Measurements from ENCODE around the gene MGAM2. TPM values are rescaled to one million over a fixed set of nuclear protein-coding genes. Genes with fewer than 3 reads are reported as not detected.

MGAM2 gene
- total RNA-seq, 1 experiment from 2014 or later: not detected

GRCh38 chr7:142181211-142181610, 69.7 kb downstream of the MGAM2 start:
- ChIA-PET POLR2A (ENCODE audit: unreplicated experiment) (no interaction called here), CTCF (no interaction called here)
- Histone ChIP-seq H3K36me3 (ENCODE audit: low read depth) (no peaks in the 10 kb centered on the region), H3K4me2 (no peak overlapping the region), H3F3A (ENCODE audit: insufficient read depth, low read depth) (no peaks in the 10 kb centered on the region), H3K4me3 (no peak overlapping the region), H3K27ac (no peak overlapping the region), H4K20me1 (ENCODE audit: insufficient read depth) (no peaks in the 10 kb centered on the region; the same call in 1 of the 2 replicates), H3K9me2 (ENCODE audit: insufficient read depth) (no peaks in the 10 kb centered on the region), H3K79me2 (ENCODE audit: low read depth) (no peaks in the 10 kb centered on the region), H3K9me3 (ENCODE audit: insufficient read depth, low read depth) (no peaks in the 10 kb centered on the region), H3K4me1 (replicated peaks; ENCODE audit: insufficient read depth) (no peaks in the 10 kb centered on the region), H3K27me3 (ENCODE audit: insufficient read depth, low read depth) (no peaks in the 10 kb centered on the region), H2AFZ (no peak overlapping the region)
- DNase-seq: no peak
- TF ChIP-seq EZH2 (IDR thresholded peaks at IDR 0.05; ENCODE audit: low read depth) (no peak), CTCF (conservative IDR thresholded peaks at IDR 0.05) (no peak)
- no TSS peak for BruUV-seq (replicated peaks)
- intact Hi-C loops (cut with micrococcal nuclease; ENCODE audit: unreplicated experiment): no loop called here

GRCh38 chr7:142181966-142182365, 70.4 kb downstream of the MGAM2 start:
- TF ChIP-seq EZH2 (IDR thresholded peaks at IDR 0.05; ENCODE audit: low read depth) (no peak), CTCF (conservative IDR thresholded peaks at IDR 0.05) (no peak)
- Histone ChIP-seq H3K27ac (no peak overlapping the region), H3K4me3 (no peak overlapping the region), H4K20me1 (ENCODE audit: insufficient read depth) (no peaks in the 10 kb centered on the region; the same call in 1 of the 2 replicates), H3K4me2 (no peak overlapping the region), H3K79me2 (ENCODE audit: low read depth) (no peaks in the 10 kb centered on the region), H3K9me3 (ENCODE audit: insufficient read depth, low read depth) (no peaks in the 10 kb centered on the region), H3K4me1 (replicated peaks; ENCODE audit: insufficient read depth) (no peaks in the 10 kb centered on the region), H3K36me3 (ENCODE audit: low read depth) (no peaks in the 10 kb centered on the region), H2AFZ (no peak overlapping the region), H3K9me2 (ENCODE audit: insufficient read depth) (no peaks in the 10 kb centered on the region), H3F3A (ENCODE audit: insufficient read depth, low read depth) (no peaks in the 10 kb centered on the region), H3K27me3 (ENCODE audit: insufficient read depth, low read depth) (no peaks in the 10 kb centered on the region)
- no peak for DNase-seq
- ChIA-PET CTCF (no interaction called here), POLR2A (ENCODE audit: unreplicated experiment) (no interaction called here)
- no TSS peak for BruUV-seq (replicated peaks)
- intact Hi-C loops (cut with micrococcal nuclease; ENCODE audit: unreplicated experiment): no loop called here

- no peak overlapping the region for H3K4me2 ChIP-seq
- ChIA-PET CTCF (interaction anchor here (0.5 to 0.7 kb wide), 2 partner anchors 142 to 249 kb away, joined by 6 to 11 read pairs; no protein-coding TSS in a partner anchor), POLR2A (ENCODE audit: unreplicated experiment) (no interaction called here)
Measured at GRCh38 chr7:142185069-142185468, 73.6 kb downstream of the MGAM2 start.

More at GRCh38 chr7:142185069-142185468, 73.6 kb downstream of the MGAM2 start:
- intact Hi-C loops (cut with micrococcal nuclease; ENCODE audit: unreplicated experiment): no loop called here
- H3K27me3 ChIP-seq (ENCODE audit: insufficient read depth, low read depth): no peaks in the 10 kb centered on the region
- no peak for TF ChIP-seq EZH2 (IDR thresholded peaks at IDR 0.05; ENCODE audit: low read depth)
- TF ChIP-seq CTCF (conservative IDR thresholded peaks at IDR 0.05): no peak
- no peaks in the 10 kb centered on the region for H3K4me1 ChIP-seq (replicated peaks; ENCODE audit: insufficient read depth)
- no peaks in the 10 kb centered on the region for H3K36me3 ChIP-seq (ENCODE audit: low read depth)
- H3K27ac ChIP-seq: no peak overlapping the region
- no peak overlapping the region for H2AFZ ChIP-seq
- no peaks in the 10 kb centered on the region for H3K9me2 ChIP-seq (ENCODE audit: insufficient read depth)
- H3K4me3 ChIP-seq: no peak overlapping the region
- no peaks in the 10 kb centered on the region; the same call in 1 of the 2 replicates for H4K20me1 ChIP-seq (ENCODE audit: insufficient read depth)
- H3K79me2 ChIP-seq (ENCODE audit: low read depth): no peaks in the 10 kb centered on the region
- H3K9me3 ChIP-seq (ENCODE audit: insufficient read depth, low read depth): no peaks in the 10 kb centered on the region
- H3F3A ChIP-seq (ENCODE audit: insufficient read depth, low read depth): no peaks in the 10 kb centered on the region
- DNase-seq: no peak
- BruUV-seq (replicated peaks): no TSS peak

All from PC-9 (cell line).